Bronchial epithelial cell (primary cell): ENCODE measurements around the gene DCLK3. TPM values are rescaled to one million over a fixed set of nuclear protein-coding genes. Genes with fewer than 3 reads are reported as not detected.

Experiments
- DNase-seq: peaks from one replicate; pipeline ENCODE4 v3.0.0-alpha.2; 2010; ENCODE audit warnings: low read depth
- FAIRE-seq: peaks from 2 replicates; lab custom pipeline; 2011; peaks lifted over from hg19 to GRCh38; lab: Jason Lieb, UNC
- H3K27me3 ChIP-seq: 2 replicates; pipeline ENCODE4 v1.5.1; 2011; ENCODE audit warnings: low read length; ENCODE audit not compliant: control insufficient read depth, insufficient read depth
- H3K36me3 ChIP-seq: 2 replicates; pipeline ENCODE4 v1.5.1; 2011; ENCODE audit warnings: low read length; ENCODE audit not compliant: control insufficient read depth, insufficient read depth
- H3K4me3 ChIP-seq: 2 replicates; pipeline ENCODE4 v1.5.1; 2011; ENCODE audit warnings: mild to moderate bottlenecking, low read depth, low read length, control low read depth
- CTCF ChIP-seq: IDR thresholded peaks from 2 replicates; pipeline ENCODE4 v1.5.1; 2011; ENCODE audit warnings: mild to moderate bottlenecking, moderate library complexity, low read length, control low read depth, inconsistent platforms; ENCODE audit not compliant: insufficient read depth, severe bottlenecking
- total RNA-seq: library from RNA; depleted of rRNA; stranded (reverse); fragments of >200 nt; gene quantifications from 2 replicates; pipeline ENCODE4 v1.2.1, GENCODE V29; 2014

Gene DCLK3
- total RNA-seq, 1 donor from 2014 or later = not detected

GRCh38 chr3:36792342-36792741 lies 28.0 kb upstream of the DCLK3 start:
- H3K4me3 ChIP-seq = no peak overlapping the region
- H3K36me3 ChIP-seq = no peaks in the 10 kb centered on the region
- TF ChIP-seq CTCF = peak; percentile 56
- no peak for FAIRE-seq
- peaks cover 2% of the 10 kb centered on the region for H3K27me3 ChIP-seq
- DNase-seq = peak; percentile 47

GRCh38 chr3:36790765-36791164 lies 26.4 kb upstream of the DCLK3 start:
- Histone ChIP-seq H3K4me3 (no peak overlapping the region), H3K36me3 (no peaks in the 10 kb centered on the region), H3K27me3 (peaks cover 2% of the 10 kb centered on the region)
- TF ChIP-seq CTCF = no peak
- DNase-seq (no peak), FAIRE-seq (peak; percentile 58)

GRCh38 chr3:36786921-36787890 lies 22.9 kb upstream of the DCLK3 start:
- no peak for DNase-seq
- no peak for TF ChIP-seq CTCF
- H3K27me3 ChIP-seq = peaks cover 2% of the 10 kb centered on the region
- FAIRE-seq = no peak
- no peaks in the 10 kb centered on the region for H3K36me3 ChIP-seq
- H3K4me3 ChIP-seq = no peak overlapping the region

- DNase-seq = no peak
- Histone ChIP-seq H3K36me3 (no peaks in the 10 kb centered on the region), H3K4me3 (no peak overlapping the region), H3K27me3 (no peaks in the 10 kb centered on the region)
- no peak for FAIRE-seq
- TF ChIP-seq CTCF = no peak
These were observed 19.8 kb upstream of the DCLK3 start for GRCh38 chr3:36784138-36784635.

GRCh38 chr3:36777424-36778218 lies 13.3 kb upstream of the DCLK3 start:
- peaks cover 5% of the 10 kb centered on the region for H3K27me3 ChIP-seq
- H3K36me3 ChIP-seq = no peaks in the 10 kb centered on the region
- FAIRE-seq (no peak), DNase-seq (no peak)
- no peak overlapping the region for H3K4me3 ChIP-seq
- TF ChIP-seq CTCF = no peak
